ENCODE results near the gene PEX13. TPM values are rescaled to one million over a fixed set of nuclear protein-coding genes. Genes with fewer than 3 reads are reported as not detected.
A peak's percentile ranks its signal among the peaks of the same experiment; 100 is the strongest.

The PEX13 gene
- total RNA-seq, 4 donors from 2014 or later: 21.0 to 42.3 (median 26.2) TPM

- no peaks in the 10 kb centered on the region for H3K9me3 ChIP-seq
Measured at GRCh38 chr2:61042807-61043206, 25.3 kb downstream of the PEX13 start.

GRCh38 chr2:61044636-61045035, 27.1 kb downstream of the PEX13 start:
- Histone ChIP-seq H3K9me3 (no peaks in the 10 kb centered on the region), H3K27me3 (no peaks in the 10 kb centered on the region), H3K27ac (replicated peaks in 1 of 4) (peak overlapping the region in 1 of 4 donors; percentile 12), H3K4me3 (no peak overlapping the region), H3K36me3 (peaks cover 14 to 34% (median 20%) of the 10 kb centered on the region in 4 donors), H3K4me1 (peaks cover 25 to 35% (median 29%) of the 10 kb centered on the region in 4 donors)
- no peak for DNase-seq (ENCODE audit: extremely low spot score)
- 57% methylated on average over 4 of the region's 4 CpGs for WGBS
- intact Hi-C loops (cut with DNase I): no loop called here
- TF ChIP-seq EP300 (IDR thresholded peaks at IDR 0.05) (no peak), POLR2AphosphoS5 (IDR thresholded peaks at IDR 0.05) (no peak), POLR2A (IDR thresholded peaks at IDR 0.05; ENCODE audit: low read depth) (no peak)
- TF ChIP-seq, protein P1, sequence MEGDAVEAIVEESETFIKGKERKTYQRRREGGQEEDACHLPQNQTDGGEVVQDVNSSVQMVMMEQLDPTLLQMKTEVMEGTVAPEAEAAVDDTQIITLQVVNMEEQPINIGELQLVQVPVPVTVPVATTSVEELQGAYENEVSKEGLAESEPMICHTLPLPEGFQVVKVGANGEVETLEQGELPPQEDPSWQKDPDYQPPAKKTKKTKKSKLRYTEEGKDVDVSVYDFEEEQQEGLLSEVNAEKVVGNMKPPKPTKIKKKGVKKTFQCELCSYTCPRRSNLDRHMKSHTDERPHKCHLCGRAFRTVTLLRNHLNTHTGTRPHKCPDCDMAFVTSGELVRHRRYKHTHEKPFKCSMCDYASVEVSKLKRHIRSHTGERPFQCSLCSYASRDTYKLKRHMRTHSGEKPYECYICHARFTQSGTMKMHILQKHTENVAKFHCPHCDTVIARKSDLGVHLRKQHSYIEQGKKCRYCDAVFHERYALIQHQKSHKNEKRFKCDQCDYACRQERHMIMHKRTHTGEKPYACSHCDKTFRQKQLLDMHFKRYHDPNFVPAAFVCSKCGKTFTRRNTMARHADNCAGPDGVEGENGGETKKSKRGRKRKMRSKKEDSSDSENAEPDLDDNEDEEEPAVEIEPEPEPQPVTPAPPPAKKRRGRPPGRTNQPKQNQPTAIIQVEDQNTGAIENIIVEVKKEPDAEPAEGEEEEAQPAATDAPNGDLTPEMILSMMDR (IDR thresholded peaks at IDR 0.05): no peak

More at GRCh38 chr2:61042807-61043206, 25.3 kb downstream of the PEX13 start:
- peaks cover 0 to 16% (median 5%) of the 10 kb centered on the region in 4 donors for H3K36me3 ChIP-seq
- no peak for DNase-seq (ENCODE audit: extremely low spot score)
- no peak overlapping the region for H3K27ac ChIP-seq (replicated peaks in 1 of 4)
- 61% methylated on average over 3 of the region's 3 CpGs for WGBS
- intact Hi-C loops (cut with DNase I): no loop called here
- H3K4me3 ChIP-seq: no peak overlapping the region
- no peak for TF ChIP-seq EP300 (IDR thresholded peaks at IDR 0.05)
- no peak for TF ChIP-seq POLR2A (IDR thresholded peaks at IDR 0.05; ENCODE audit: low read depth)
- no peak for TF ChIP-seq POLR2AphosphoS5 (IDR thresholded peaks at IDR 0.05)
- TF ChIP-seq, protein P1 (IDR thresholded peaks at IDR 0.05): no peak
- H3K4me1 ChIP-seq: peaks cover 25 to 35% (median 29%) of the 10 kb centered on the region in 4 donors
- H3K27me3 ChIP-seq: no peaks in the 10 kb centered on the region

GRCh38 chr2:61045226-61045625, 27.7 kb downstream of the PEX13 start:
- Histone ChIP-seq H3K4me3 (no peak overlapping the region), H3K36me3 (peaks cover 18 to 40% (median 26%) of the 10 kb centered on the region in 4 donors), H3K27me3 (no peaks in the 10 kb centered on the region), H3K4me1 (peaks cover 25 to 35% (median 29%) of the 10 kb centered on the region in 4 donors), H3K9me3 (no peaks in the 10 kb centered on the region), H3K27ac (replicated peaks in 1 of 4) (peak overlapping the region in 2 of 4 donors; percentile 10 to 52)
- DNase-seq (ENCODE audit: extremely low spot score): no peak
- intact Hi-C loops (cut with DNase I): no loop called here
- WGBS: 64% methylated on average over 2 of the region's 2 CpGs
- no peak for TF ChIP-seq POLR2A (IDR thresholded peaks at IDR 0.05; ENCODE audit: low read depth)
- TF ChIP-seq, protein P1 (IDR thresholded peaks at IDR 0.05): no peak
- TF ChIP-seq POLR2AphosphoS5 (IDR thresholded peaks at IDR 0.05): no peak
- TF ChIP-seq EP300 (IDR thresholded peaks at IDR 0.05): no peak

DNA sequence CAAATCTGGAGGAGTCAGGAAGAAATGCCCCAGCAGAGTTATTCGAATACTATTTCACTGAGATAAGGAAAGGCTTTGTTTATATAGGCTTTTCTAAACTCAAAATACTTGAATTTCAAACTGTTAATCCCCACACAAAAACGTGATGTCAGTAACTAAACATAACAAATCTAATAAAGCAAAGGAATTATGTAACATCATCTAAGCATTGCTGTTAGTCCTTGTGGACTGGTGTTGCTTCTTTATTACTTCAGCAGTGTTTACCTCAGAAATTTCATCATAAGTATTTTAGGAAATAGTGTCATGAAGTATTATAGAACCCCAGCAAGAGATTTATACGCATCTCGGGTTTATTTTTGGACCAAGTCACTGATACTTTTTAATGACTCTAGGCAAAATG, 28.5 kb downstream of the PEX13 start:
- no peaks in the 10 kb centered on the region for H3K9me3 ChIP-seq
- DNase-seq (ENCODE audit: extremely low spot score): no peak
- peak overlapping the region in 2 of 4 donors; percentile 12 to 52 for H3K27ac ChIP-seq (replicated peaks in 1 of 4)
- no peaks in the 10 kb centered on the region for H3K27me3 ChIP-seq
- peaks cover 21 to 47% (median 32%) of the 10 kb centered on the region in 4 donors for H3K36me3 ChIP-seq
- intact Hi-C loops (cut with DNase I): no loop called here
- TF ChIP-seq POLR2AphosphoS5 (IDR thresholded peaks at IDR 0.05) (no peak), POLR2A (IDR thresholded peaks at IDR 0.05; ENCODE audit: low read depth) (no peak), EP300 (IDR thresholded peaks at IDR 0.05) (no peak)
- TF ChIP-seq, protein P1 (IDR thresholded peaks at IDR 0.05): no peak
- peaks cover 25 to 35% (median 29%) of the 10 kb centered on the region in 4 donors for H3K4me1 ChIP-seq
- 34% methylated on average over 4 of the region's 4 CpGs for WGBS
- no peak overlapping the region for H3K4me3 ChIP-seq

- Histone ChIP-seq H3K27ac (replicated peaks in 1 of 4) (no peak overlapping the region), H3K9me3 (no peaks in the 10 kb centered on the region), H3K27me3 (no peaks in the 10 kb centered on the region), H3K4me1 (peaks cover 0 to 6% (median 0%) of the 10 kb centered on the region in 4 donors), H3K36me3 (peaks cover 0 to 42% (median 20%) of the 10 kb centered on the region in 4 donors), H3K4me3 (no peak overlapping the region)
- 42% methylated on average over 2 of the region's 2 CpGs for WGBS
- intact Hi-C loops (cut with DNase I): no loop called here
- TF ChIP-seq, protein P1 (IDR thresholded peaks at IDR 0.05): no peak
- no peak for TF ChIP-seq POLR2AphosphoS5 (IDR thresholded peaks at IDR 0.05)
- no peak for TF ChIP-seq POLR2A (IDR thresholded peaks at IDR 0.05; ENCODE audit: low read depth)
- no peak for TF ChIP-seq EP300 (IDR thresholded peaks at IDR 0.05)
- no peak for DNase-seq (ENCODE audit: extremely low spot score)
Measured at GRCh38 chr2:61055557-61055956, 38.0 kb downstream of the PEX13 start.

All from esophagus muscularis mucosa (tissue), 4 donors.